CD4-positive, alpha-beta T cell treated with Interleukin-21 for 1 hour (primary cell): ENCODE measurements around the gene TRHDE.
"Not testable (repeated sequence)": the region's sequence is repeated elsewhere in the genome, so short reads cannot be mapped to it uniquely, and the experiment has no call there.

Experiments used
- DNase-seq: peaks from one replicate; pipeline ENCODE4 v3.0.0-alpha.2; 2020

Gene TRHDE

DNA sequence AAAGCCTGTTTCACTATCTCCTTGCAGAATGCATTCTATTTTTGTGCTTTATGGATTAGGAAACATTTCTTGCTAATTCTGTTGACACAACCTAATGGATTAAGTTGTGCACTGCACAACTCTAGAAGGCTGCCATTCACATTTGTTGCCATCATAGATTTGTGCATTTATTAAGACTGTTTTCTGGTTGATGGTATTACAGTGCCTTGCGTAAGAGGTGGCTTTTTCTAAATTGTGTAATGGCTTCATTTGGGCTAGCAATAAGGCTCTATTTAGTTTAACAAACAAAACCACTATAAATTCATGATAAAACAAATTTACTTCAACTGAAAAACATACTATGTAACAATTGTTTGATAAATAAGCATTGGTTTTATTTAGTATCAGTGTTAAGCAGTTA, 175.9 kb downstream of the TRHDE start:
- no peak for DNase-seq

DNA sequence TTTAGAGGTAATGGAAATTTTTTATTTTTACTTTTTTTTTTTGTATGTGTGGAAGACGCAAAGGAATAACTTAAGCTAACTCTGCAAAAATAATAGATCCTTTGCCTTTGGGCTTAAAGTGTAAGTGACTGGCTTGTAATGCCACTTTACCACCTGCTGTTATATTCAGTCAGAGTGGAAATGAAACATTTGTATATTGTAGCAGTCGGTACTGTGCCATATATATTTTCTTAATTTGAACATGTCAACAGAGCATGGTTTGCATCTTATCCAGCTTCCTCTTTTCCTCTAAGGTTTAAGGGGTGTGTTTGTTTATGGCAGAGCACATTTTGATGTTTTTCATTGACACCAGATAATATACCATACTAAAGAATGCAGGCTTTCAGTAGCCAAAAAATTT, 176.6 kb downstream of the TRHDE start:
- DNase-seq = no peak

DNA sequence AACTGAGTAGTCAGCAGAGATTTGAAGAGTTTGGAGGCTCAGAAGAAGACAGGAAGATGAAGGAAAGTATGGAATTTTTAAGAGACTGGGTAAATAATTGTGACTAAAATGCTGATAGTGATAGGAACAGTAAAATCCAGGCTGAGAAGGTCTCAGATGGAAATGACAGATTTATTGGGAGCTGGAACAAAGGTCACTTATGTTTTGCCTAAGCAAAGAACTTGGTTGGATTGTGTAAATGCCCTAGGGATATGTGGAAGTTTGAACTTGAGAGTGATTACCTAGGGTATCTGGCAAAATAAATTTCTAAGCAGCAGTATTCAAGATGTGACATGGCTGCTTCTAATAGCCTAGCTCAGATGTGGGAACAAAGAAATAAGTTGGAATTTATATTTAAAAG, 180.9 kb downstream of the TRHDE start:
- DNase-seq = no peak

DNA sequence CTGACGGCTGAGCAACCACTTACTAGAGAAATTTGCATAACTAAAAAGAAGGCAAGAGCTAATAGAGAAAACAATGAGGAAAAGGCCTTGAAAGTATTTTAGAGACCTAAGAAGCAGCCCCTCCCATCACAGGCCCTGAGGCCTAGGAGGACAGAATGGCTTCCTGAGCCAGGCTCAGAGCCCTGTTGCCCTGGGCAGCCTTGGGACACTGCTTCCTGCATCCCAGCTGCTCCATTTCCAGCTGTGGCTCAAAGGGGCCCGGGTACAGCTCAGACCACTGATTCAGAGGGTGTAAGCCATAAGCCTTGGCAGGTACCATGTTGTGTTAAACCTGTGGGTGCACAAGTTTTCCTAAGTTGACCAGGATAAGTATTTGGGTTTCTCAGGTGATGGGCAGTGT, 181.4 kb downstream of the TRHDE start:
- DNase-seq = no peak

DNA sequence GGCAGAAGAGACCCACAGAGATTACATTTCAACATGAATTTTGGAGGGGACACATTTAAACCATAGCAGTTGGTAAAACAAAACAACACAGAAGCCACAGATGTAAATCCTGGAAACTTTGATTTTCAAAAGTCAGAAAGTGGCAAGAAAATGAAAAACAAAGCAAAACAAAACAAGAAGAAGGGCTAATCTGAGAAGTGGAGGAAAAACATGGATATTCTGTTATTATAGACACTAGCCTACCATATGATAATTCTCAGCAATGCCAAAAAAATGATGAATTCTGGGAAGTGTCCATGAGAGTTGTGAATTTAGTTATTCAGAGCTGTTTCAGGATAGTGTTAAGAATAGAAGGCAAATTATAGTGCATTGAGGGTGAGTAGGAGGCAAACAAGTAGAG, 192.3 kb downstream of the TRHDE start:
- DNase-seq = no peak

DNA sequence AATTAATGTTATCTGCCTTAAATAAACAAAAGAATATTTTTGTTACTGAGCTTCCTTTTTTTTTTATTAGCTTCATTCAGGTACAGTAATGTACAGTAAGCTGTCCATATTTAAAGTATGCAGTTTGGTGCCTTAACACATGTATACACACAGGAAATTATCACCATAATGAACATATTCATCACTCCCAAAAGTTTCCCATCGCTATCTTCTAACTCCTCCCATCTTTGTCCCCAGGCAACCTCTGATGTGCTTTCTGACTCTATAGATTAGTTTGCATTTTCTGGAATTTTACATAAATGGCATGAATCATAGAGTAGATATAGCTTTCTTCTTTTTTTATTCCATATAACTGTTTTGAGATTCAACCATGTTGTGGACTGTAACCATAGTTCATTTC, 193.0 kb downstream of the TRHDE start:
- DNase-seq = no peak

DNA sequence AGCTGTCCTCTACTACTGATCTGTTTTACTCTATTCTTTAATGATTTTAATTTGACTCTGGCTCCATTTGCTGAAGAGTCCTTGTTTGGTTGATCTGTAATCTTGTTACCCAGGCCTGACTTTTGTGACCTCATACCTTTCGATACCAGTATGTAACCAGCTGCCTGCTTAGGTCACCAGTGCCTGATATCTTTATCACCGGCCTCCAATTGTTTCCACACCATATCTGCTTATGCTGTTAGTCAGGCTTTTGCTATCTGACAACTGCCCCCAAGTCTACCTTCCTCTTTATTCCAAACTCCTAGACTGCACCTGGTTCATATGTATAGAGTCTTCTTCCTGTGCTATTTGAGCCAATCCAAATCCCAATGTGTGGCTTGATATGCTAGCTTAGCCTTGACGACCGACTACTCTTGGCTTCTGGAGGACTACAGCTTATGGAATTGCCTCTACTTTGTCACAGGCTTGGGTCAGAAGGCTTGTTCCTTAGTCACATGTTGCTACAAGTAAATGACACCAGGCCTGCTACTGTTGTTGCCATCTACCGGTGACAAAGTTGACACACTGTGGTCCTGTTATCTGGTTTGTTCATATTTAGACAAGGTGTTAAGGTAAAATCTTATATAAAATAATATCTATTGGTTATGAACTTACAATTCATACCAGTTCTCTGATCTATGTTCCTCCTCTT, 193.9 kb downstream of the TRHDE start:
- DNase-seq = no peak

DNA sequence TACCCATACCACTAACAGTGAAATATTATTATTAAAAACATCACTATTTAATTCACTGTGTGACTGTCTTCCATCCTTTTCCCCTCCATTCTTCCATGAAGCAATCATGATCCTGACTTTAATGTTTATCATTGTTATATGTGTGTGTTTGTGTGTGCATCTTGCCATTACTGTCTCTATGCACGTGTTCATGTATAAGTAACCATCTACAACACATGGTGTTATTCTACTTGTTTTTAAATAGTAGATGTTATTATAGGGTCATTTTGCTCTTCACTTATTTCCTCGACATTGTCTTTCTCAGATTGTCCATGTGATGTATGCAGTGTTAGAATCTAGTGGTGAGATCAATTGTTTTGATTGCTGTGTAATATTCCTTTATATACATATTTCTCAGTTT, 195.8 kb downstream of the TRHDE start:
- no peak for DNase-seq

DNA sequence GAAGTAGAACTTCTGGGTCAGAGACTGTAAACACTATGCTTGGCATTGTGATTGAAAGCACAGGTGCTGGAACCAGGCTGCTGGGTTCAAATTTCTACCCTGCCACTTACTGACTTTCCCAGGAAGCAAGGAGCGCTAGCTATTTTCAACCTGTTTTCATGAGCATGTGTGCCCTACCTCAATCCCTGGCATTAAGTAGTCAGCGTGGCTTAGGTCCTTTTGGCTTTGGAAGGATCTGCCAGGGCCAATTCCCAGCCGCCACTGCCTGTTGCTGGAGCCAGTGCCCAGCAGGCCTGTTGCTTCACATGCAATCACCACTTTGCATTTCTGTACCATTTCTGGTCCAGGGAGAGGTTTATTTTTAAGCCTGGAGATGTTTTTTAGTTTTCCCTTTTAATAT, 196.3 kb downstream of the TRHDE start:
- DNase-seq = no peak

DNA sequence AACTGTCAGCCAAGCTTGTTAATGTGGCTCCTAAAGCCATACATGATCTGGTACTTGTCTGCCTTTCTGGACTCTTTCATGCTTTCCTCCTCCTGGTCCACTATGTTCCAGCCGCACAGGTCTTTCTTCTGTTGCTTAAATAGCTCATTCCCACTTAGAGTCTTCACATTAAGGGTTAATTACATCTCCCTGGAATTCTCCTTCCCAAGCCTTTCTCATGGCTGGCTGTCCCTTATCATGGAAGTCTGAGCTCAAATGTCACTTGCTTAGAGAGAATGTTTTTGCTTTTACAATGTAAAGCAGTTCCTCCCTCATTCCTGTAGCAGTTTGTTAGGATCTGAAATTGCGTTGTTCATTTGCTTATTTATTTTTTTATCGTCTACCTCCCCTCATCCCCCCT, 199.6 kb downstream of the TRHDE start:
- no peak for DNase-seq

DNA sequence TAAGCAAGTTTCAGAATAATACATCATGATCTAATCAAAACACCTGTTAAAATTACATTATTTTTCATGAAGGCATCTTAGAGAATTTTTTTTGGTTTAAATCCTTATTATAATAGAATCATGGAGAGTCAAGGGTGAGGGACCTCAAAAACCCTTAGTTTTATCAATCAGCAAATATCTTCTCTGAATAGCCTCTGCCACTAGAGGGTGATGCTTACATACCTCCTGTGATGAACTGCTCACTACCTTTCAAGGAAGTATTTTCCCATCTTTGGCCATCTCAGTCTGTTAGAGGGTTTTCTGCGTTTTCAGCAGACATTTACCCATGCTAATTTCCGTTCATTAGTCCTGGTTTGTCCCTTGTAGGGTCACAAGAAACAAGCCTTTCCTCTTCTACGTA, 200.2 kb downstream of the TRHDE start:
- DNase-seq = no peak

DNA sequence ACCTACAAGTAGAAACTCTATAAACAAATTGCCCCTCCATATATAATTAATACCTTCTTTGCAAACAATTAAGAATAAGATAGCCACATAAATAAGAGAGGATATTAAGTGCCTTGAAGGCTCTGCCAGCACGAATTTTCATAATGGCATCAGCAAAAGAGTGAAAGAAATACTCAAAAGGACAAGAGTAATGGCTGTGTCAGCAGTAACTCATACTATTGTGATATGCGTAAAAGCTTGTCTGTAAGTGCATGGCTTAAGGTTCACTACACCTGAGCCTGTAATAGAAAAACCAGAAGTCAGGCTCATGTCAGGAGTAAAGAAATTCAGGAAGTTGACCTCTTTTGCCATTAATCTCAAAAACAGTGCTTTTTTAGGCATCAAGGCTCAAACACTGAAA, 204.1 kb downstream of the TRHDE start:
- no peak for DNase-seq

DNA sequence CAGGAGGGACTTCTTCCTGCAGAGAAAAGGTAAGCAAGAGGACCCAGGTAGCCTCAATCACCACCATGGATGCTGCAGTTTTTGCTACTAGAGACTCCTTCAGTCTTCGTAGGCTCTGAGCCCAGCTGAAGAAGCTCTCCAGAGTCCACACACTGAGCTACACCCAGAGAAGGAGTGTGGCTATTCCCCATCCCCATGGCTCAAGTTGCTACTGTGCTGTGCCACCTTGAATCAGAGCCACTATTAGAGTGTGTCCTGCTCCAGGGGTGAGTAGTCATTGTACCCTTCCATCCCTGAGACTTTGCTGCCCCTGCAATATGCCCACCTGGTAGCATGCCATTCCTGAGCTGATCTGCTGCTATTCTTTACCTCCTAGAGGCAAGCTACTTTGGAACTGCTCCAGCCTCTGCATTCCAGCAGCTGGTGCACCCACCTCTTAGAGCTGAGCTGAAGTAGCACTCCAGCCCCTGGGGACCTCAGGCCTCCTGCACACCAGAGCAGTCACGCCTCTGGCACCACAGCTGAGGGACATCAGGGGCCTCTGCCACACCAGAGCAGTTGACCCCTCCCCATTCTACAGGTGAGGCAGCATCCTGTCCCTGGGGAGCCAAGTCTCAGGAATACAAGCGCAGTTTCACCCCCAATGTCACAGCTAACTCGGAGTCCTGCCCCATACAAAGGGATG, 213.0 kb downstream of the TRHDE start:
- no peak for DNase-seq

DNA sequence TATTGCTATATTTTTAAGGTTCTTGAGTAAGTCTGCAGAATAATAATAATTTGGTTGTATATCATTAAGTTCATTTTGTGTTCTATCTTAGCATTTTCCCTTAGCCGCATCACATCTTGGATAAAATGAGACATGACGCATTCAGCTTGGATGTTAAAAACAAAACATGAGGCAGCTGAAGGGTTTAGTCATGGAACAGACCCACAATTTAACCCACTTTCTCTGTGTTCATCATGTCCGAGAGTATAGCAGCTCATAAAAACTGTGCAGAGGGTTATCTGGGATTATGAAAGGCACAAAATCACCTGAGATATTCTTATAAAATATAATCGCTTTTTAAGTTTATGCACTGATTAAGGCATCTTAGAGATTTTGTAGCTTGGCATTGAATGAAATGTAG, 219.3 kb downstream of the TRHDE start:
- no peak for DNase-seq

DNA sequence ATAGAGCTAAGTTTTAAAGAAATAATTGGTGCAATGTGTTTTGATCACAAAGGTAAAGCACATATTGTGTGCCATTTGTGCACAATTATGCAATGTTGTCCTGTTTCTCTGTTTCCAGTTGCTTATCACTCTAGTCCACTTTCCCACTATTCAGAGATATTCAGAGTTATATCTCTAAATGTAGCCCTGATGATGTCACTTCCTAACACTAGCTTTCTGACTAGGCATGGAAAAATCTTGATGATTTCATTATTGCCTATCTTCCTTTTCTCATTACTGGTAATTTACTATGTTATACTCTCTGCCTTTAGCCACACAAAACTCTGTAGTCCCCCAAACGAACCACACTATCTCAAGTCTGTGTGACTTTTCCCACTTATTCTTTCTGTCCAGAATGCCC, 221.2 kb downstream of the TRHDE start:
- no peak for DNase-seq

DNA sequence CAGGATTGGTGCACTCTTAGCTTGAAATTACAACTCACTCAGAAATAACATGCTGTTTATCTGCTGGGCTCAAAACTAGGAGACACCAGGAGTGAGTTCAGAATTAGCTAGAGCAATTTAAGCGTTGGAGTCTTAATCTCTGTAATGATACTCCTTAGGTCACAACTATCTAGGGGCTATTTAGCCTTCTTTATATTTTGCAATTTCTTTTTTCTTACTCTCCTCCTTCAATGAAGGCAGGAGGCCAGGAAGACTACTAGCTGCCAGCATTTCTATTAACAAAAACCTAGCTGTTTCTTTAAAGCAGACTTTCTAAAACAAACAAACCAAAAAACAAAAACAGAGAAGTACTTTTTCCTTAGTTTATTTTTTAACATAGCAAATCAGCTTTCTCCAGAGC, 226.2 kb downstream of the TRHDE start:
- no peak for DNase-seq

DNA sequence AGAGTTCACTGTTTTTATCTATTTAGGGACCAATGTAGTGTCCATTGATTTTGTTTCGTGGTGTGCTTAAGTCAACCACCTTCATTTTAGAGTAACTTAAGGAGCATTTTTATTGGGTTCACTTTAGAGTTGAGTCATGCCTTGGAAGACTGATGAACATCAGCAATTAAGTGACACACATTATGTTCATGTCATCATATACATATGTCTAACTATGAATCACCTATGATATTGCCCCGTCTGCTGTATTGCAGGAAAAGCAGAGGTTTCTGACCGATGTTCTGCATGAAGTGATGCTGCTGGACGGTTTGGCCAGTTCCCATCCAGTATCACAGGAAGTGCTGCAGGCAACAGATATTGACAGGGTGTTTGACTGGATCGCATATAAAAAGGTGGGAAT, 227.1 kb downstream of the TRHDE start:
- DNase-seq = no peak

DNA sequence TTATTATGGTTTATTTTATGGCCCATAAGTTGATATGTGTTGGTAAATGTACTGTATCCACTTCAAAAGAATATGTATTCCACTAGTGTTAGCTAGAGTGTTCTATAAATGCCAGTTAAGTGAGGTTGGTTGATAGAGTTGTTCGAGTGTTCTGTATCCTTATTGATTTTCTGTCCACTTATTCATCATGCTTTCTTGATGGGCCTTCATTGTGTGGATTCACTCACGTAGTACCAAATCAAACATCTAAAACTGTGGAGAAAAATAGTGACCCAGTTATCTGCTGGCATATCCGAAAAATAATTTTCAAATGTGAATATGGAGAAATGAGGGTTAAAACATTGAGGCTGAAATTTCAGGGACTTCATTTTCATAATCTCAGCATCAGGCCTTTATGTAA, 230.4 kb downstream of the TRHDE start:
- no peak for DNase-seq

DNA sequence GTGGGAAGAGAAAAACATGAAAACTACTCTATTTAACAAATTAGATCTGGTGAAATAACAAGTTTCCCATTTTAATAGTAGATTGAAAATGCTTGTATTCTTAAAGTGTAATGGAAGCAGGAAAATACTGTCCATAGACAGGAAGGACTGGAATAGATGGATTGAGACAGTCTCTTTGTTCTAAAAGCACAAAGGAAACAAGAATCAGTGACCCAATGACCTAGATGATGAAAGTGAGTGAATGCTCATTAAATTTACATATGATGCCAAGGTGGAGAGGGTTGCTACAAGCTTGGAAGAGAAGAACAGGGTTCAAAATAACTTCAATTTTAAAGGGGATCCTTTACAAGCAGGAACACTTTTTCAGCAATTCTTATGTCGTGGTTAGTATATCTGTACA, 233.1 kb downstream of the TRHDE start:
- DNase-seq = no peak

DNA sequence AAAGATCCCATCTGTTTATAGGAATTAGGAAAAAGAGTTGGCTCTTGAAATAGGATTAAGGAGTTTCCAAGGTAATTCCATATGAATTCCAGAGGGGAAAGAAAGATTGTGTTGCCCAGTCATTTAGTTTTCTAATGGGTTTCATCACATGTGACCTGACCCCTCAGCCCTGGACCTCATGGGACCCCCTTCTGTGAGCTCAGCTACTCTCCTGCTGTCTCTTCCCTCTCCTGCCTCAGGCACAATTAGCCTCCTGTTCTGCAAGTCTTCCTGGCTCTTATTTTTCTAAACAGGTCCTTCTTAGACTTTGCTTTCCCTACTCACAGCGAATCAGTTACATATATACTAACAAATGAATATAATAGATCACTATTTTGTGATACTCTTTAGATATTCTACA, 237.7 kb downstream of the TRHDE start:
- no peak for DNase-seq

DNA sequence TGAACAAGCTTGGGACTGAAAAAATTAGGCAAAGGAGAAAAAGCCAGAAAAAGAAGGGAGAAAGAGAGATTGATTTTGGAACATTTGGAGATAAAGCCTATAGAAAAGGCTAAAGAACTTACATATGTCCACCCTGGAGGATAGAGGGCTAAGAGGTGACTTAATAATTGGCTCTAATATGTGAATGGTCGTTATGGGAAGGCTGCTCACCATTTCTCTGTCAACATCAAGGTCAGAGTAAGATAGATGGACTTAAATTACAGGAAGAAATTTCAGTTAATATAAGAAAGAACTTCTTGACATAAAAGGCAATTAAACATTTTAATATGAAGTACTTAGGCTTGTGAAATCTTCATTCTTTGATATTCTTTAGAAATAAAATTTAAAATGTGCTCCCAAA, 238.6 kb downstream of the TRHDE start:
- DNase-seq = no peak

DNA sequence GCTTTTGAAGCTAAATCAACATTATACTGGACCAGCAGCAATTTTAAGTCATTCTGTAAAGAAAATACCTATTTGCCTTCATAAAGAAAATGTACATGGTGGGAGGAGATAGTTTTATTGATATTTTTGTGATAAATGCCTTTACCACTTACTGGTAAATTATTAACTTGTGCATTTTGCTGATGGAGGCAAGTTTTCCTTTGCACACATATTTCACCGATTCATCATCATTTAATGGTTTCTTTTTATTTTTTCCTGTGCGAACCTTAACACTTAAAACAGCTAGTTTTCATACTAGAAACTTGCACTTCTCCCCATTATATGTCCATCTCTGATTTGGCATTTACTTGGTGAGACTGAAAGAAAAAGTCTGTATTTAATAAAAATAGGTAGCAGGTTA, 239.3 kb downstream of the TRHDE start:
- DNase-seq = no peak

DNA sequence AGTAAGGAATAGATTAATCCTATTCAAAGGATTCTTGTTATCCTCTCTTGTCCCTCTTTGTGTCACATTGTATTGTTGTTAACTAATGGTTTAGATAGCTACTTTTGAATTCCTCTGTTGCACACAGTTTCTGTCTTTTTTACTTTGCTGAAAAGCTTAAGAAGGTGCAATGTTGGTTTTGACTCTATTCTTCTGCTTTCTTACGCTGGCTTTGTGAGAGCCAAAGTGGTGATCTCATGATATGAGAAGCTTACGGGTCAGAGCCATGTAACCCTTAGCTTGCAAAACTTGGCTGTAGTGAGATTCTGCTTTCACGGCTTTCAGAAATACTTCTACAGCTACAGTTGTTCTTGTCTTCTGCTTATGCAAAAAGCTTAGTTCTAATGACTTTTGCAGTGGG, 239.7 kb downstream of the TRHDE start:
- no peak for DNase-seq

DNA sequence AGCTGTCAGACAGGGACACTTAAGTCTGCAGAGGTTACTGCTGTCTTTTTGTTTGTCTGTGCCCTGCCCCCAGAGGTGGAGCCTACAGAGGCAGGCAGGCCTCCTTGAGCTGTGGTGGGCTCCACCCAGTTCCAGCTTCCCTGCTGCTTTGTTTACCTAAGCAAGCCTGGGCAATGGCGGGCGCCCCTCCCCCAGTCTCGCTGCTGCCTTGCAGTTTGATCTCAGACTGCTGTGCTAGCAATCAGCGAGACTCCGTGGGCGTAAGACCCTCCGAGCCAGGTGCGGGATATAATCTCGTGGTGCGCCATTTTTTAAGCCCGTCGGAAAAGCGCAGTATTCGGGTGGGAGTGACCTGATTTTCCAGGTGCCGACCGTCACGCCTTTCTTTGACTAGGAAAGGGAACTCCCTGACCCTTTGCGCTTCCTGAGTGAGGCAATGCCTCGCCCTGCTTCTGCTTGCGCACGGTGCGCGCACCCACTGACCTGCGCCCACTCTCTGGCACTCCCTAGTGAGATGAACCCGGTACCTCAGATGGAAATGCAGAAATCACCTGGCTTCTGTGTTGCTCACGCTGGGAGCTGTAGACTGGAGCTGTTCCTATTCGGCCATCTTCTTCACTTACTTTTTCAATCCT, 248.0 kb downstream of the TRHDE start:
- not testable (repeated sequence) for DNase-seq

DNA sequence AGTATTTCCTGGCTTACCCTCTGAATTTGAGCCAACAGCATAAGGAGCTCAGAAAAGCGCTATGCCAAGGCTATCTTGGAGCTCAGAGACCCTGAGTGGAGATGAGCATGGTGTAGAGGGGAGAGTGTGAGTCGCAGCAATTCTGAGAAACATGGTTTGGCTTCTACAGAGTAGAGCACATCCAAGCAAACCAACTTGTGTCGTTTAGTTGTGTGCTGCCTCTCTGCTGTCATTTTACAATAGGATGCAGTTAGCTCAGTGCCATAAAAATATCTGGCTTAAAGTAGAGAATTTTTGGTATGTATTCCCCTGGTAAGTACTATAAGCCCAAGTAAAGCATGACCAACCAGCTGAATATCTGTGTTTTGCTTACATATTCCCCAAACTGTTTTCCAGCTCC, 249.2 kb downstream of the TRHDE start:
- no peak for DNase-seq
